GM06990 (cell line): ENCODE measurements around the gene ARHGDIA.

Experiments
- DNase-seq: peaks from one replicate; pipeline ENCODE4 v3.0.0-alpha.2; 2011; ENCODE audit not compliant: insufficient read length; ENCODE audit errors: extremely low read depth
- H3K27me3 ChIP-seq: replicated peaks from 2 replicates; pipeline ENCODE4 v1.6.0; 2011; ENCODE audit warnings: low read length; ENCODE audit not compliant: control insufficient read depth, insufficient read depth
- H3K36me3 ChIP-seq: 2 replicates; pipeline ENCODE4 v1.5.1; 2011; ENCODE audit warnings: low read length; ENCODE audit not compliant: control insufficient read depth, insufficient read depth
- H3K4me3 ChIP-seq: replicated peaks from 2 replicates; pipeline ENCODE4 v1.5.1; 2011; ENCODE audit warnings: low read depth, mild to moderate bottlenecking, control low read depth, low read length
- CTCF ChIP-seq: IDR thresholded peaks from 2 replicates; pipeline ENCODE4 v1.5.1; 2011; ENCODE audit warnings: low read length, control low read depth, mild to moderate bottlenecking, inconsistent platforms; ENCODE audit not compliant: insufficient read depth, poor library complexity, severe bottlenecking

ARHGDIA gene

DNA sequence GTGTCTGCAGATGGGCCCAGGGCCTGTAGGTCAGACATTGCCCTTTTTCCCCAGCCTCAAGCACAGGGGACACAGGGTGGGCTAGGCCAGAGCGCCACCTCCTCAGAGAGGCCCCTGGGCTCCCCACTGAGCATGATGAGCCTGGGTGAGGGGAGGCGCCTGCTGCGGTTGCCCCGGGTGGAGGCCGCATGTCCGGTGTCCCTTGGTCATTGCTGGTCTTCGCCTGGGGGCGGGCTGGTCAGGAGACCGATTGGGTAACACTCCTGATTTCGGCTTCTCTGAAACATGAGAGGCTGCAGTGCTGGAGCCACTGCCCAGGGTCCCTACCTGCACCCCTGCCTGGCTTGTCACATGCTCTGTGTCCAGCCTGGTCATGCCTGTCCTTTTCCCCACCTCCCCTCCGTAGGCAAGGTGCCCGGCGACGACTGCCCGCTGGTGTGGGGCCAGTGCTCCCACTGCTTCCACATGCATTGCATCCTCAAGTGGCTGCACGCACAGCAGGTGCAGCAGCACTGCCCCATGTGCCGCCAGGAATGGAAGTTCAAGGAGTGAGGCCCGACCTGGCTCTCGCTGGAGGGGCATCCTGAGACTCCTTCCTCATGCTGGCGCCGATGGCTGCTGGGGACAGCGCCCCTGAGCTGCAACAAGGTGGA, 28.5 kb upstream of the ARHGDIA start:
- no peak for DNase-seq
- Histone ChIP-seq H3K4me3 (no peak overlapping the region), H3K27me3 (no peaks in the 10 kb centered on the region), H3K36me3 (peaks cover 11% of the 10 kb centered on the region)
- TF ChIP-seq CTCF = no peak

GRCh38 chr17:81898885-81899284, 27.7 kb upstream of the ARHGDIA start:
- Histone ChIP-seq H3K27me3 (no peaks in the 10 kb centered on the region), H3K36me3 (peaks cover 10% of the 10 kb centered on the region), H3K4me3 (no peak overlapping the region)
- no peak for TF ChIP-seq CTCF
- no peak for DNase-seq

DNA sequence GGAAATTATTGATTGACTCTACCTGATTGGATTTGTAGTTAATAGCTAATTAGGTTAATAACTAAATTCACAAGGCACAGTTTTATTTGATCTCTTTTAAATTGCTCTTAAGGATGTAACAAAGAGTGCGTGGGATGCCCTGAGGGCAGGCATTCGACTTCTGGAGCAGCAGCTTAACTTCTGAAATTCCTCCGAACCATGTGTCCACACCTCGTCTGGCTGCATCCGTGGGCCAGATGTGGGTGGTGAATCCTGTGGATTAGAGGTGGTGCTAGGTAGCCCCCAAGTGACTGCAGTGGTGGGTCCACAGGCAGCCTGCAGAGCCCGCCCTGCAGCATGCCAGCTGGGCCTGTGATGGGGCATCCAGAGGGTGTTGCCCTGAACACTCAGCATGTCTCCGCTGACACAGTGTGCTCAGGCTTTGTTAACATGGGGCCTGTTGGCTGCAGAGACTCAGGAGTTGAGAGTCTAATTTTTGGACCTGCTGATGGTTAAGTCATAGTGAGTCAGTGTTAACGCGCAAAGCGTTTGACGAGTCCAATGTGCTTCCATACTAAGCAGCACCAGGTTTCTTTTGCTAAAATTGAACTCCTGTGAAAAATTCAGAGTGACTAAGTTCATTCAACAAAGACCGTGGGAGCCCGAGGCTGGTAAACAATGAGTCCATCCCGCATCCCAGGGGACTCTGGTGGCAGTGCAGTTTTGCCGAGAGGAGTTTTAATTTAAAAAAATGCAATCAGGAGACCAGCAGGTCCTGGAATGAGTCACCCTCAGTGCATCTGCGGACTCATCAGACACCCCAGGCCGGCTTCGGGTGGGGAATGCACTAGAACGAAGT, 27.1 kb upstream of the ARHGDIA start:
- Histone ChIP-seq H3K4me3 (no peak overlapping the region), H3K36me3 (peaks cover 10% of the 10 kb centered on the region), H3K27me3 (no peaks in the 10 kb centered on the region)
- no peak for DNase-seq
- TF ChIP-seq CTCF = no peak

DNA sequence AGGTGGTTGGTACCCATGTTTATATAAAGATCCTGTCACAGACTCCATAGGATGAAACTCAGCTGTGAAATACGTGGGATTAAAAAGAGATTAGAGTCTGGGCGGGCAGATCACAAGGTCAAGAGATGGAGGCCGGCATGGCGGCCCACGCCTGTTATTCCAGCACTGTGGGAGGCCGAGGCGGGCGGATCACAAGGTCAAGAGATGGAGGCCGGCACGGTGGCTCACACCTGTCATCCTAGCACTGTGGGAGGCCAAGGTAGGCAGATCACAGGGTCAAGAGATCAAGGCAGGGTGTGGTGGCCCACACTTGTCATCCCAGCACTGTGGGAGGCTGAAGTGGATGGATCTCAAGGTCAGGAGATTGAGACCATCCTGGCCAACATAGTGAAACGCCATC, 24.3 kb upstream of the ARHGDIA start:
- DNase-seq = no peak
- H3K36me3 ChIP-seq = peaks cover 10% of the 10 kb centered on the region
- TF ChIP-seq CTCF = no peak
- H3K27me3 ChIP-seq = no peaks in the 10 kb centered on the region
- no peak overlapping the region for H3K4me3 ChIP-seq

DNA sequence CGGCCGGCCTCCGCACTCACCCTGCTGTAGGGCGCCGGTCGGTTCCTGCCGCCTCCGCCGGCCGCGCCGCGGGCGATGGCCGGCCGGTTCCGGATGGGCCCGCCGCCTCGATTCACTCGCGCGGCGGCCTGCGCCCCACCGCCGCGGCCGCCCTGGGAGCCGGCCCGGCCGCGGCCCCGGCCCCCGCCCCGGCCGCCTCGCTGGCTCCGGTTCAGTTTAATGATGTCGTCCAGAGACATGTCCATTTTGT, 20.1 kb upstream of the ARHGDIA start:
- TF ChIP-seq CTCF = no peak
- no peak for DNase-seq
- Histone ChIP-seq H3K36me3 (peaks cover 31% of the 10 kb centered on the region), H3K27me3 (no peaks in the 10 kb centered on the region), H3K4me3 (peak overlapping the region; percentile 96)
